GM18519 (cell line): ENCODE results near the gene ZFYVE1.
"Not testable (repeated sequence)": the region's sequence is repeated elsewhere in the genome, so short reads cannot be mapped to it uniquely, and the experiment has no call there.

Source experiments
- ATAC-seq: cut with Tn5 transposase; IDR thresholded peaks from one replicate; pipeline ENCODE4 v1.9.1; 2021; ENCODE audit warnings: mild to moderate bottlenecking, moderate library complexity; ENCODE audit not compliant: unreplicated experiment, low FRiP score

The ZFYVE1 gene

DNA sequence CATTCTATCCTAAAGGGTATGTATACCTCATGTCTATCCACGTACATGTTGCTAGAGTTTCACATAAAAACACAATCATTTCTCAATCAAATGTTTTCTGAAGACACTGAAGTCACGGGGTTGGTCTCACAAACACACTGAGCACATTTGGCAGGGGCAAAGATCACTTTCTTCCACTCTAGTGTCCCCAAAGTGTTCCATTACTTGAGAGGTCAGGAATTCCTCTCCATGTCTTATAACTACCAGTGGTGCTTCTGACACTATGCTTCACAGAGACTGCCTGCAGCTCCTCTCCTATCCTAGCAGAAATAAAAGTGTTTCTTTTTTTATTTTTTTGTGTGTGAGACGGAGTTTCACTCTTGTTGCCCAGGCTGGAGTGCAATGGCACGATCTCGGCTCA is 19.1 kb downstream of the ZFYVE1 start:
- no peak for ATAC-seq

DNA sequence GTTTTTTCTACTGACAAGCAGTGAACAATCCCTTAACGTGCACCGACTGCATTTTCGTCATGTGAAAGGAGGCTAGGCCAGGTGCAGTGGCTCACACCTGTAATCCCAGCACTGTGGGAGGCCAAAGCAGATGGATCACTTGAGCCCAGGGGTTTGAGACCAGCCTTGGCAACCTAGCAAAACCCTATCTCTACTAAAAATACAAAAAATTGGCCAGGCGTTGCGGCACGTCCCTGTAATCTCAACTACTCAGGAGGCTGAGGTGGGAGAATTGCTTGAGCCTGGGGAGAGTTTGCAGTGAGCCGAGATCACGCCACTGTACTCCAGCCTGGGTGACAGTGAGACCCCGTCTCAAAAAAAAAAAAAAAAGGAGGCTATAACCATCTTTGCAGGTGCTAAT is 22.3 kb downstream of the ZFYVE1 start:
- not testable (repeated sequence) for ATAC-seq

DNA sequence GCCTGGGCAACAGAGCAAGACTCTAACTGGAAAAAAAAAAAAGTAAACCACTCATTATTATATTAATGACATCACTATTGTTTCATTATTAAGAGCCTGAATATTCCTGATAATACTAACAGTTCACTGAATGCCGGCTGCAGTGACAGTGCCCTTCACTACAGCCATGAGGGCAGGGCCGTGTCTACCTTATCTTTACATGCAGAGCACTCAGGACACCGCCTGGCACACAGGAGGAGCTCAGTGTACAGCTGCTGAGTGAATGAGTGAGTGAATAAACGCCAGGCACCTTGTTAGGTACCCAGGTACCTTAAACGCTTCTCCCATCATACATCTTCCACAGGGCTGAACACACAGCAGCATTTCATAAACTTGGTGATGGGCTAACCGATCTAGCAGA is 23.2 kb downstream of the ZFYVE1 start:
- ATAC-seq = no peak

DNA sequence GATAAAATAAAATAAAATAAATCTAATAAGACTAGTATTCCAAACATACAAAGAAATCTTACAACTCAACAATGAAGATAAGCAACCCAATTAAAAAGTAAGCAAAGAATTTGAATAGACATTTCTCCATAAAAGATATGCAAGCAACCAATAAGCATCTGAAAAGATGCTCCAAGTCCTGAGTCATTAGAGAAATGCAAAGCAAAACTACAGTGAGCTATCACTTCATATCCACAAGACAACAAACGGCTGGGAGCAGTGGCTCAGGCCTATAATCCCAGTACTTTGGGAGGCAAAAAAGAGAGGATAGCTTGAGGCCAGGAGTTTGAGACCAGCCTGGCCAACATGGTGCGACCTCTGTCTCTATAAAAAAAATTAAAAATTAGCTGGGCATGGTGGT is 26.8 kb downstream of the ZFYVE1 start:
- no peak for ATAC-seq

DNA sequence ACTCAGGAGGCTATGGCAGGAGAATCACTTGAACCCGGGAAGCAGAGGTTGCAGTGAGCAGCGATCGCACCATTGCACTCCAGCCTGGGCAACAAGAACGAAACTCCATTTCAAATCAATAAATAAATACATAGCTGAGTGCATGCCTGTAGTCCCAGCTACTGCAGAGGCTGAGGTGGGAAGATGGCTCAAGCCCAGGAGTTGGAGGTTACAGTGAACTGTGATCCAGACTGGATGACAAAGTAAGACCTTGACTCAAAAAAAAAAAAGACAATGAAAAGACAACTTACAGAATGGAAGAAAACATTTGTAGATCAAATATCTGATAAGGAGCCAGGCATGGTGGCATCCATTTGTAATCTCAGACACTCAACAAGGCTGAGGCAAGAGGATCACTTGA is 27.6 kb downstream of the ZFYVE1 start:
- no peak for ATAC-seq

DNA sequence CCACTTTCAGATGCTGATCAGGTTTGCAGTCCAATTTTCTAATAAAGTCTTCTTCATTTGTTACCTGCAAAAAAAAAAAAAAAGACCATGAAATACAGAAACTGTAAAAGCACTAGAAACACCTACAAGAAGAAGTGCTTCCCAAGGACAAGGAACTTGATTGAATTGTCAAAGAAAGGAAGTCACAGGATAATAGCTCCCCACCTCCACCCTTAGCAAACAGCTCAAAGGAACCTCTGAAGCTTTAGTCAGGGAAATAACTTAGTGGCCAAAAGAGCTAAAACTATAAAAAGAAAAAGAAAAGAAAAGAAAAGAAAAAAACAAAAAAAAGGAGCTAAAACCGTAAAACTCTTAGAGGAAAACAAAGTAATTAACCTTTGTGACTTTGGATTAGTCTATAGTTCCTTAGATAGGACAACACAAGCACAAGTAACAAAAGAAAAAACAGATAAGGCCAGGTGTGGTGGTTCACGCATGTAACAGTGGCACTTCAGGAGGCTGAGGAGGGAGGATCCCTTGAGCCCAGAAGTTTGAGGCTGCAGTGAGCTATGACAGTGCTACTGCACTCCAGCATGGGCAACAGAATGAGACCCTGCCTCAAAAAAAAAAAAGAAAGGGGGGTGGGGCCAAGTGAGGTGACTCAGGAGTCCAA is 28.5 kb downstream of the ZFYVE1 start:
- no peak for ATAC-seq

DNA sequence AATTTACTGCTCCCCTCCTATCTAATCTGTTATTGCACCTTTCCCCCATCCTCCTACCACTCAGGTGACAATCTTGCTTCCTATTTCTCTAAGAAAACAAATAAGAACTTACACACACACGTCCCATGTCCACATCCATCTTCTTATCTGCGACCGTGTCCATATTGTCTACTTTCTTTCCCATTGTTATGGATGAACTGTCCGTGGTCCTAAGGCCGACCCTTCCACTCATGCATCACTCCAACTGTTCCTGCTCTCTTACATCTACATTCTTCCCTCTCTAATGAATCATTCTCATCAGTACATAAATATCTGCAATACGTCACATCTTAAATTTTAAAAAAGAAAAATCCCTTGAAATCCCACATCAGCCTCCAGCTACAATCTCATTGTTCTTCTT is 30.0 kb downstream of the ZFYVE1 start:
- ATAC-seq = no peak

DNA sequence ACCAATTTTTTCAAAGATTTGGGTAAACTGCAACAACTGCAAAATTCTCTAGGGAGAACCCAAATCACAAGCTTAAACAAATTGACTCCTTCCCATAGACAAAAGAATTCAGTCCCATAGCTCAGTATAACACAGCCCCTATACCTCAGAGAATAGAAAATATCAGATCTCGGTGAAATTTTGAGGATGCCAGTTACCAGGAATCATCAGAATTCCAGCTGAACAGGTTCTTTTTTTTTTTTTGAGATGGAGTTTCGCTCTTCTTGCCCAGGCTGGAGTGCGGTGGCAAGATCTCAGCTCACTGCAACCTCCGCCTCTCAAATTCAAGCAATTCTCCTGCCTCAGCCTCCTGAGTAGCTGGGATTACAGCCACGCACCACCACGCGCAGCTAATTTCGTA is 36.7 kb downstream of the ZFYVE1 start:
- ATAC-seq = no peak

DNA sequence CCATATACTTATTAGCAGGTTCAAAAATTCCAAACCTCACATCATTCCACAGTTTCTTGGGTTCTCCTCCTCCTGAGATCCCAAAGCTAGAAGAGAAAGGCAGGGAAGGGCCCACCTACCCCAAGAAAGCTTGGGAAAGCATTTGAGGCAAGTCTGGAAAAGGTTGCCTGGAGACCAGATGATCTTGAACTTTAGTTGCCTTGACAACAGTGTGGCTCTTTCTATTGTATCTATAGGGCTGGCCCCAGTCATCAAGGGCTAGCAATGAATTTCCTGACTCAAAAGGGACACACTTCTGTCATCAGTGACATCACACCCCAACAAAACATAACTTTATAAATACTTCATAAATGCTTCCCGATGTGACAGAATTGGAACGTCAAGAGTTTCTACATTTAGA is 40.0 kb downstream of the ZFYVE1 start:
- no peak for ATAC-seq

DNA sequence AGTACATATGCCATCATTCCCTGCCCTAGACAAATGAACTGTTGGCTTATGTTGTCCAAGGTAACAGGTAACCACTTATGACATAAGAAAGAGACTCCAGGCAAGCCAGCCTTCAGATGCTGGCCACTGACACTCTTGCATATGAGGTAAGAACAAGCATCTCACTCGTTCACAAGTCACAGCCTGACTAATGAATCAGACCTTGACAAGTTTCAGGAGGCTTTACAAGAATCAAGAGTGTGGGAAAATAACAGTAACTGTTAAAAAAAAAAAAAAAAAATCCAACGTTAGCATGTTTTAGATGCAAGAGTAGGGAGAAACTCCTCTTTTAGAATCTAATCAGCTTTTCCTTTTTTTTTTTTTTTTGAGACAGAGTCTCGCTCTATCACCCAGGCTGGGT is 40.7 kb downstream of the ZFYVE1 start:
- ATAC-seq = no peak

DNA sequence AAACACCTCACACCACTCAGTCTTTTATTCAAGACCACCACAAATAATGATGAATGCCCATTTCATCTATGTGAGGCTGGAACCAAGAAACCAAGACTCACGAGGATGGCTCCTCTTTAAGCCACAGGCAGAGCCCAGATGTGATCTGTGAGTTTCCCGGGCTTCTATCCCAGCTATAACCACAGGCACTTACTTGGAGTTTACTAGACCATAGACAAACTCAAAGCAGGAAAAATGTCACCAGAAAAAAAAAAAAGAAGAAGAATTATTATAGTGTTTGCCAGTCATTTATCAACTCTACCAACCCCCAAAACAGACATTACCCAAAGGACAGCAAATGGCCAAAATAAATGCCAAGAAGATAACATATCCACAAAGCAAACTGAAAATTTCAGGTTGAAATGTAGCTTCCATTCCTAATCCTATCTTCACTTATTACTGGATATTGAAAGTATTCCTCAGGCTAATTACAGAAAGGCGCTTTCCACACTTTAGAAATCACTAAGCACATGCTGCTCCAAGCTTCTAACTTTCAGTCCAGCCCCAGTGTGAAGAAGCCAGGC is 44.7 kb downstream of the ZFYVE1 start:
- no peak for ATAC-seq

DNA sequence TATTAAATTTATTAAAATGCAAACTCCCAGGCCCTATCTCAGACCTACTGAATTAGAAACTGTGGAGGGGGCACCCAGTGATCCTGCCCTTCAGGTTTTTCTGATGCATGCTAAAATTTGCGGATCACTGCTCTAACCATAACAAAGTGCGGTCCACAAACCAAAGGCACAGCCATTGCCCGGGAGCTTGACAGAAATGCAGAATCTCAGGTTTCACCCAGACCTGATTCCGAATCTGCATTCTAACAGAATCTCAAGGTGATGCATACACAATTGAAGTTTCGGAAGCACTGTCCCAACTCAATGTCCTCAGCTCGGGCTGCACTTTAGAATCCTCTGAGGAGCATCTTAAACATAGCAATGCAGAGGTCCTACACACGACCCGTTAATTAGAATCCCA is 46.0 kb downstream of the ZFYVE1 start:
- ATAC-seq = no peak

DNA sequence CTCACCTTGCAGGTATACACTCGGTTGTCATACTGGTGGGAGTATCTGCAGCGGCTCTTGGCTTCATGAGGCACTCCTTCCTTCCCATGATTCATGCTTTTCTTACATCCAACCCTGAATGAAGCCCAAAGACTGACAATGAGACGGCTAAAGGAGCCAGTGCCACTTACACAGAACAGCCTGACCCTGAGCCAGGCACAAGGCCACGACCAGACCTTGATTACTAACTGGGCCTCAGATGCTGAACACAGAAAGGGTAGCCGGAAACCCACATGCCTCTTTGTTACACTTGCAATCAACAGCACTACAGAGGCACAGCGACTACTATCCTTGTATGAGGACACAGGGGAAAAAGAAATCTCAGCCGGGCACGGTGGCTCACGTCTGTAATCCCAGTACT is 48.0 kb downstream of the ZFYVE1 start:
- ATAC-seq = no peak

DNA sequence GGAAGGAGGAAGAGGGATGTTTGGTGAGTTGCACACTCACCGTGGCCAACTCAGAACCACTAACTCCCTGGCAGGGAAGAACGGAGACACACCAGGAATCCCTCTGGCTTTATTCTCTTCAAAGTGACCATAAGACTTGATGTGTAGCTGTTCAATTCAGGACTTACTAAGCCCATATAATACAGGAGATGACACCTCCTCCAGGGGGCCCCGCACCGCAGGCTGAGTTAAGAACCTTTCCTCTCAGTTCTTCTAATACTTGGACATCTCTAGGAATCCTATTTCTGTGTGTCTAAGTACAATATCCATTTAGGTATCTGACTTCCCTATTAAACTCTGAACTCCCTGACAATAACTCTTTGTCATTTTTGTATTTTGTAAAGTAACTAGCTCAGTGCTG is 51.1 kb downstream of the ZFYVE1 start:
- no peak for ATAC-seq

DNA sequence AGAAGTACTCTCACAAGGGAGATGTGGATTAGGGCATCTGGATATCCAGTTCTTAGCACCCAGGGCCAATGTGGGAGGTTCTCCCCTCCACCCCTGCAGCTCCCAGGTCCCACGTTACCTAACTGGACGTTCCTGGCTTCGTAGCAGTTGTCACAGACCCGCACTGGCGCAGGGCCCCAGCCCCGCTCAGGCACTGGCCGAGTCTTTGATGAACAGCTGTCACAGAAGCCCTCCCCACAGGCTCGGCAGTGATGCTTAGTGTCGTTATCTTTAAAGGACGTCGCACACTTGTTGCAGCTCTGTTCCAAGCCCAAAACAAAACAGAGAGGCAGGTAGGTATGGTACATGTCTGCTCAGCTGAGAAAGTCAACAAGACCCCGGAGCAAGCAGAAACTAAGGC is 52.2 kb downstream of the ZFYVE1 start:
- no peak for ATAC-seq

DNA sequence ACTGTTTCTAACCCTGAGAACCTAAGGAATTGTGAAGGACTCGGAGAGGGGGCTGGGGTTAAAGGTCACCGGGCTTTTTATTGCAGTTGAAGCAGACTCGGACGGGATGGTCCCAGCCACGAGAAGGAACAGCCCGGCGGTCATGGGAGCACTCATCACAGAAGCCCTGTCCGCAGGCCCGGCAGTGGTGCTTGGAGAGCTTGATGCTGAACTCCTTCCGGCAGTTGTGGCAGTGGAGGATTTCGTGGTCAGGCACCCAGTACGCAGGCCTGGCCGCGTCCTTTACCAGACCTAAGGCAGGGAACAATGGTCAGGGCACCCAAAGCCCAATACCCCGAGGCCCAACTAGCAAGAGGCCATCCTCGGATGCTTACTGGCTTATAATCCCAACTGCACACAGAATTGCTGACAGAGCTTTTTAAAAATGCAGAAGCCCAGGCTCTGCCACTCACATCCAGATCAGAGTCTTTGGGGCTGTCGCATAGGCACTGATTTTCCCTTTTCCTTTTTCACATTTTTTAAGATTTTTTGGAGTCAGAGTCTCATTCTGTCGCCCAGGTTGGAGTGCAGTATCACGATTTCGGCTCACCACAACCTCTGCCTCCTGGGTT is 56.0 kb downstream of the ZFYVE1 start:
- no peak for ATAC-seq

DNA sequence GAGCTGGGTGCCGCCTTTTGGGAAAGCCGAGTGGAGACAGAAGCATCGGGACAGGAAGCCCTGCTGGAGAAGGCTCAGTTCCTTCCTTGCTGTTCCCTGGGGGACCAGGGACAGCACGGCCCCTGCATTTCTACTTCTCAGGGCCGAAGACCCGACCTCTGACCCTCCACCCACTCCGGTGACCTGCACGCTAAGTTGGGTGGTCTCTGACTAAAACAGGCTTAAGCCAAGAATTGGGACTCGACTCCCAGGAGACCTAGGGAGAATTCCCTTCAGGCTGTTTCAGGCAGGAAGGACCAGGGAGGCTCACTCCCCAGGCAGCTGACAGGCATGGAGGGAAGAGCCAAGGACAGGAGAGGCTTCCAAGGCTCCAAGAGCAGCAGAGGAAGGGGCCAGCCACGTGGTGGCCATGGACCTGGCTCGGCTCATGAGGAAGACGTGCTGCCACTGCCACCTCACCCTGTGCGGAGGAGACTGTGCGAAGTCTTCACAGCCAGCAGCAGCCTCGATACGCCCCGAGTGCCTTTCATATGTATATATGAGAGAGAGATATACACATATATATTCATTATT is 56.8 kb downstream of the ZFYVE1 start:
- ATAC-seq = no peak

DNA sequence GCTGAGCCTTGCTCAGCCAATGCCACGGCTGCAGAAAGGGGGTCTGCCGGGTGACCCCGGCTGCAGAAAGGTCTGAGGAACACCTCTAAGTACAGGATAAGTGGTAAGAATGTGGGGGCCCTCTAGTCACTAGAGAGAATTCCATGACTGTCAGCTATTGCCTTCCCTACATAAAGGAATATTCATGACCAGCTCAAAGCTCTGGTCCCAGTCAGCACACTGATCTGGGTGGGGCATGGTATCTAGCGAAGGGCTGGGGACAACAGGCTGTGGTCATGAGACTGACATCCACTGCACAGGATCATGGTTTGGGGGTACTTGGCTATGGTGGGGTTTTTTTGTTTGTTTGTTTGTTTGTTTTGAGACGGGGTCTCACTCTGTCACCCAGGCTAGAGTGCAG is 58.6 kb downstream of the ZFYVE1 start:
- ATAC-seq = no peak

DNA sequence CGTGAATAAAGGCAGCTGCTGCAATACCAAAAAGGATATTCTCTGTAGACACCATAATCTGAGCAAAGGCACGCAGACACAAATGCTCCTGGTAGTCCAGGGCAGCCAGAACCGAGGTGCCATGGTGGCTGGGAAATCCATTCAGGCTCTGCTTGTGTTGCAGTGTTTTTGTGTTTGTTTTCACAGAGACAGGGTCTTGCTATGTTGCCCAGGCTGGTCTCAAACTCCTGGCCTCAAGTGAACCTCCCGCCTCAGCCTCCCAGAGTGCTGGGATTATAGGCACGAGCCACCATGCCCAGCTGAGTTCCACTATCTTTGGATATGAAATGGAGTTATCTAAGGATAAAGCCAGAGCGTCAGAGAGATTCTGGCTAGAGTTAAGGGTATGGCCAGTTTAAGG is 60.9 kb downstream of the ZFYVE1 start:
- no peak for ATAC-seq

DNA sequence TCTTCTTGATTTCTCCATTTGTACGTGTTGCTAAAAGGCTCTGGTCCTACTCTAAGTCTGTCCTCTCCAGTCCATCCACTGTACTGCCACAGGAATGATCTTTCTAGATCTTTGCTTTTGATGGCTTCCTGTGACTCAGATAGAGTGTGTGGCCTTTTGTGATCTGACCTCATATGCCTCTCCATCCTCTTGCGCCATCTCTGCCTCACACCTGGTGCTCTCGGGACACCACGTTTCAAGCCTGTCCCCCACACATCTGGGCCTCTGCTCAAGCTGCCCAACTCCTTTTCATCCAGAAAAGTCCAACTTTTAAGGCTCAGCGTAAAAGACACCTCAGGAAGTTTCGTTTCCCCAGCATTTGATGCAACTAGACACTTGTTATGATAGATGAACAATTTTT is 61.7 kb downstream of the ZFYVE1 start:
- no peak for ATAC-seq

DNA sequence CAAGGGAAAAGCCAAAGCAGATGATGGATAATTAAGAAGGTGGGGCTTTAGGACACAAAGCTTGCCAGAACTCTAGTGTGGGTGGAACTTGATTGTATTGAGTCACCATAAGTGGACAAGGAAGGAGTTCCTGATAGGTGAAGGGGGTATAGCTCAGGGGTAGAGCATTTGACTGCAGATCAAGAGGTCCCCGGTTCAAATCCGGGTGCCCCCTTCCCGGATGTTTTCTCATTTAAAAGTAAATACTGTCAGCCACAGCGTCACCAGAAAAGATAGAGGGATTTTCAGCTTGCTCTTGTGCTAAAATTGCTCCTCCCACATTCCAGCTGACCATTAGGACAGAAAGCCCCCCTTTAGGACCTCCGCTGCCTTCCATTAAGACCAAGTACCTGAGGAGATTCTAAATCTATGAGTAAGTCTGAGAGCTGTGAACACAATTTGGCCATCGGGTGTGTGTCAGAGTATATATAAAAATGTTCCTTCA is 64.0 kb downstream of the ZFYVE1 start:
- ATAC-seq = no peak

DNA sequence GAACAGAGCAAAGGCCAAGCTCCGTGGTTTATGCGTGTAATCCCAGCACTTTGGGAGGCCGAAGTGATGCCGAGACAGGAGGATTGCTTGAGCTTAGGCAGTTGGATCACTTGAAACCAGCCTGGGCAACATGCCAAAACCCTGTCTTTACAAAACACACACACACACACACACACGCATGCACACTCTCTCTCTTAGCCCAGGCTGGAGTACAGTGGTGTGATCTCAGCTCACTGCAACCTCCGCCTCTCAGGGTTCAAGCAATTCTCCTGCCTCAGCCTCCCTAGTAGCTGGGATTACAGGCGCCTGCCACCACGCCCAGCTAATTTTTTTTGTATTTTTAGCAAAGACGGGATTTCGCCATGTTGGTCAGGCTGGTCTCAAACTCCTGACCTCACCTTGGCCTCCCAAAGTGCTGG is 64.6 kb downstream of the ZFYVE1 start:
- not testable (repeated sequence) for ATAC-seq
